ENCODE data around the gene VPS37C. TPM values are rescaled to one million over a fixed set of nuclear protein-coding genes. Genes with fewer than 3 reads are reported as not detected.

VPS37C gene
- total and polyA plus RNA-seq, 10 of the 15 experiments (the other 5 are each of a cell fraction or from before 2014, with no cell fraction given): 0.39 to 16.5 (median 7.8) TPM

- intact Hi-C loops (cut with micrococcal nuclease; ENCODE audit: unreplicated experiment): no loop called here
- ChIA-PET CTCF (interaction anchor here (0.7 to 1.4 kb wide), 3 partner anchors 12 to 94 kb away, joined by 3 to 5 read pairs (median 3); no protein-coding TSS in a partner anchor), POLR2A (no interaction called here), RAD21 (ENCODE audit: unreplicated experiment) (interaction anchor here (0.6 to 0.7 kb wide), 2 partner anchors 34 to 265 kb away, joined by 3 read pairs; no protein-coding TSS in a partner anchor), SMC1A (ENCODE audit: uncharacterized antibody, unreplicated experiment) (interaction anchor here (1.0 to 5.1 kb wide), 4 partner anchors 11 to 116 kb away, joined by 3 to 25 read pairs (median 9); no protein-coding TSS in a partner anchor)
- H3K27ac ChIP-seq (ENCODE audit: control insufficient read depth, insufficient read depth): peak overlapping the region; percentile 69
- H3K27me3 ChIP-seq (replicated peaks in 1 of 2; ENCODE audit: control insufficient read depth in 2 of 2, insufficient read depth in 2 of 2, low read length in 1 of 2): no peaks in the 10 kb centered on the region
- no peak overlapping the region for H3K9ac ChIP-seq (ENCODE audit: control insufficient read depth, insufficient read depth, low read length)
- no peak overlapping the region; the same call in 1 of the 2 replicates for H2AFZ ChIP-seq (ENCODE audit: control insufficient read depth, low read depth, low read length)
- H3K4me1 ChIP-seq (ENCODE audit: control insufficient read depth, insufficient read depth, low read length): peaks cover 34% of the 10 kb centered on the region
- peak overlapping the region; percentile 64; the same call in 1 of the 2 replicates for H3K4me3 ChIP-seq
- TF ChIP-seq ZNF24 (IDR thresholded peaks at IDR 0.05) (peak; percentile 80), ZZZ3 (IDR thresholded peaks at IDR 0.05; ENCODE audit: control insufficient read depth, insufficient read length, low read depth) (no peak)
- H3K36me3 ChIP-seq (ENCODE audit: control insufficient read depth in 2 of 2, insufficient read depth in 2 of 2, low read length in 1 of 2): no peaks in the 10 kb centered on the region; a peak in 1 of 4 replicates
- no peak for DNase-seq (ENCODE audit: low read depth, low spot score)
- peak; percentile 7; the same call in 1 of the 3 replicates for ATAC-seq
- H3K4me2 ChIP-seq (ENCODE audit: control insufficient read depth, insufficient read depth): peak overlapping the region; percentile 75
- in situ Hi-C loops (cut with MboI): no loop called here
- no TSS peak for BruUV-seq (replicated peaks)
- WGBS (ENCODE audit: insufficient coverage, insufficient replicate concordance, low lambda C conversion rate, missing lambda C conversion rate): 86% methylated on average over 13 of the region's 13 CpGs
- H3K9me3 ChIP-seq (replicated peaks; ENCODE audit: control insufficient read depth, insufficient read depth, low read length): peaks cover 1% of the 10 kb centered on the region; the same call in 2 of the 3 replicates
- FAIRE-seq: no peak
- peaks cover 13% of the 10 kb centered on the region for H3K79me2 ChIP-seq (ENCODE audit: control insufficient read depth, insufficient read depth, low read length)
- H4K20me1 ChIP-seq (ENCODE audit: control insufficient read depth, insufficient read depth): no peaks in the 10 kb centered on the region
These were observed 68.1 kb downstream of the VPS37C start for GRCh38 chr11:61092908-61093763.

- WGBS (ENCODE audit: insufficient coverage, insufficient replicate concordance, low lambda C conversion rate, missing lambda C conversion rate): 10% methylated on average over 9 of the region's 10 CpGs
- peaks cover 34% of the 10 kb centered on the region for H3K4me1 ChIP-seq (ENCODE audit: control insufficient read depth, insufficient read depth, low read length)
- ATAC-seq (peak; percentile 81), DNase-seq (ENCODE audit: low read depth, low spot score) (no peak), FAIRE-seq (no peak)
- H3K79me2 ChIP-seq (ENCODE audit: control insufficient read depth, insufficient read depth, low read length): peaks cover 13% of the 10 kb centered on the region
- peak overlapping the region; percentile 69 for H3K27ac ChIP-seq (ENCODE audit: control insufficient read depth, insufficient read depth)
- peak overlapping the region; percentile 61 for H2AFZ ChIP-seq (ENCODE audit: control insufficient read depth, low read depth, low read length)
- POLR2A ChIA-PET: interaction anchor here (0.6 to 1.3 kb wide), 5 partner anchors 11 to 329 kb away, joined by 3 to 4 read pairs (median 4); no protein-coding TSS in a partner anchor
- peak overlapping the region; percentile 64 for H3K4me3 ChIP-seq
- H3K4me2 ChIP-seq (ENCODE audit: control insufficient read depth, insufficient read depth): peak overlapping the region; percentile 75
- SMC1A ChIA-PET (ENCODE audit: uncharacterized antibody, unreplicated experiment): interaction anchor here (1.0 to 5.1 kb wide), 6 partner anchors 12 to 122 kb away, joined by 3 to 25 read pairs (median 4); no protein-coding TSS in a partner anchor
- in situ Hi-C loops (cut with MboI) (no loop called here), intact Hi-C loops (cut with micrococcal nuclease; ENCODE audit: unreplicated experiment) (no loop called here)
- peaks cover 1% of the 10 kb centered on the region; the same call in 2 of the 3 replicates for H3K9me3 ChIP-seq (replicated peaks; ENCODE audit: control insufficient read depth, insufficient read depth, low read length)
- CTCF ChIA-PET: interaction anchor here (0.9 to 1.6 kb wide), 4 partner anchors 22 to 95 kb away, joined by 3 to 5 read pairs (median 4); no protein-coding TSS in a partner anchor
- no peaks in the 10 kb centered on the region for H4K20me1 ChIP-seq (ENCODE audit: control insufficient read depth, insufficient read depth)
- H3K27me3 ChIP-seq (replicated peaks in 1 of 2; ENCODE audit: control insufficient read depth in 2 of 2, insufficient read depth in 2 of 2, low read length in 1 of 2): no peaks in the 10 kb centered on the region
- H3K36me3 ChIP-seq (ENCODE audit: control insufficient read depth in 2 of 2, insufficient read depth in 2 of 2, low read length in 1 of 2): no peaks in the 10 kb centered on the region; a peak in 1 of 4 replicates
- H3K9ac ChIP-seq (ENCODE audit: control insufficient read depth, insufficient read depth, low read length): peak overlapping the region; percentile 73
- no TSS peak for BruUV-seq (replicated peaks)
- RAD21 ChIA-PET (ENCODE audit: unreplicated experiment): interaction anchor here (0.7 to 2.6 kb wide), 2 partner anchors 21 to 34 kb away, joined by 3 to 13 read pairs; no protein-coding TSS in a partner anchor
- TF ChIP-seq HCFC1 (IDR thresholded peaks at IDR 0.05; ENCODE audit: low read length): no peak
- TF ChIP-seq E4F1 (IDR thresholded peaks at IDR 0.05; ENCODE audit: borderline replicate concordance, partially characterized antibody): no peak
- no peak; a peak in 1 of 4 replicates for TF ChIP-seq ETV6 (conservative IDR thresholded peaks at IDR 0.05 in 1 of 2, IDR thresholded peaks at IDR 0.05 in 1 of 2; ENCODE audit: borderline replicate concordance in 1 of 2, low read depth in 1 of 2)
- no peak for TF ChIP-seq KAT2A (conservative IDR thresholded peaks at IDR 0.05; ENCODE audit: control insufficient read depth, low read depth, low read length)
- TF ChIP-seq MYB (IDR thresholded peaks at IDR 0.05; ENCODE audit: borderline replicate concordance, low read depth, low read length): no peak
- peak in 1 of 2 experiments; percentile 20; a peak in 1 of 3 replicates for TF ChIP-seq EGR1 (IDR thresholded peaks at IDR 0.05; ENCODE audit: borderline replicate concordance in 1 of 2, low read depth in 2 of 2, low read length in 2 of 2)
- TF ChIP-seq MYC (IDR thresholded peaks at IDR 0.05; ENCODE audit: insufficient read depth, insufficient read length, insufficient replicate concordance, low read length, severe bottlenecking): no peak
These were observed 68.9 kb downstream of the VPS37C start for GRCh38 chr11:61092280-61092766.

All from GM12878 (cell line).